Measurements from ENCODE around the gene CTU2. TPM values are rescaled to one million over a fixed set of nuclear protein-coding genes. Genes with fewer than 3 reads are reported as not detected.

CTU2 gene
- total RNA-seq, 4 donors from 2014 or later, result 4.4 to 13.2 (median 6.3) TPM

DNA sequence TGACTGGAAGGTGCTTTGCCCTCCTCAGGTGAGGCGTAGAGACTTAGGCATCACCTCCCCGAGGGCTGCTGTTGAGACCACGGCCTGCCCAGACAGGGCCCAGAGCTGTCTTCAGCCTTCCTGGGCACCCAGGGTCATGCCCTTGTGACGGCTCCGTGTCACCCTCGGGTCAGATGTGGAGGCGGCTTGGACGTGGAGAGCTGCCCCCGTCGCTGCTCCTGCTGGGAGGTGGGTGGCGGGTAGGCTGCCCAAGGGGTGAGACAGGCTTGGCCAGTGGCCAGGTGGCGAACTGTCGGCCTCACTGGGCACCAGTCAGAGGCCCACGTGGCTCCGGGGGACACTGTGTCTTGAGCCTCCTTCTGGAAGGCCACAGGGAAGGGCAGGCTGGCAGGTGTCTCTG lies 11.1 kb upstream of the CTU2 start:
- no peaks in the 10 kb centered on the region for H3K9me3 ChIP-seq
- H3K4me1 ChIP-seq, result peaks cover 5 to 22% (median 14%) of the 10 kb centered on the region in 3 donors
- WGBS, 2 donors, result 20% methylated on average over 1 of the region's 15 CpGs; no CpG with 5 or more reads in 1 of the 2 donors
- no peak for TF ChIP-seq POLR2A (IDR thresholded peaks at IDR 0.05)
- TF ChIP-seq, protein P1, sequence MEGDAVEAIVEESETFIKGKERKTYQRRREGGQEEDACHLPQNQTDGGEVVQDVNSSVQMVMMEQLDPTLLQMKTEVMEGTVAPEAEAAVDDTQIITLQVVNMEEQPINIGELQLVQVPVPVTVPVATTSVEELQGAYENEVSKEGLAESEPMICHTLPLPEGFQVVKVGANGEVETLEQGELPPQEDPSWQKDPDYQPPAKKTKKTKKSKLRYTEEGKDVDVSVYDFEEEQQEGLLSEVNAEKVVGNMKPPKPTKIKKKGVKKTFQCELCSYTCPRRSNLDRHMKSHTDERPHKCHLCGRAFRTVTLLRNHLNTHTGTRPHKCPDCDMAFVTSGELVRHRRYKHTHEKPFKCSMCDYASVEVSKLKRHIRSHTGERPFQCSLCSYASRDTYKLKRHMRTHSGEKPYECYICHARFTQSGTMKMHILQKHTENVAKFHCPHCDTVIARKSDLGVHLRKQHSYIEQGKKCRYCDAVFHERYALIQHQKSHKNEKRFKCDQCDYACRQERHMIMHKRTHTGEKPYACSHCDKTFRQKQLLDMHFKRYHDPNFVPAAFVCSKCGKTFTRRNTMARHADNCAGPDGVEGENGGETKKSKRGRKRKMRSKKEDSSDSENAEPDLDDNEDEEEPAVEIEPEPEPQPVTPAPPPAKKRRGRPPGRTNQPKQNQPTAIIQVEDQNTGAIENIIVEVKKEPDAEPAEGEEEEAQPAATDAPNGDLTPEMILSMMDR (IDR thresholded peaks at IDR 0.05), result no peak
- no peak overlapping the region for H3K4me3 ChIP-seq
- intact Hi-C loops (cut with DNase I), result no loop called here
- DNase-seq, result no peak
- H3K27me3 ChIP-seq, result peaks cover 0 to 41% (median 0%) of the 10 kb centered on the region in 4 donors
- H3K27ac ChIP-seq, result no peak overlapping the region
- peaks cover 10 to 49% (median 11%) of the 10 kb centered on the region in 3 donors for H3K36me3 ChIP-seq

DNA sequence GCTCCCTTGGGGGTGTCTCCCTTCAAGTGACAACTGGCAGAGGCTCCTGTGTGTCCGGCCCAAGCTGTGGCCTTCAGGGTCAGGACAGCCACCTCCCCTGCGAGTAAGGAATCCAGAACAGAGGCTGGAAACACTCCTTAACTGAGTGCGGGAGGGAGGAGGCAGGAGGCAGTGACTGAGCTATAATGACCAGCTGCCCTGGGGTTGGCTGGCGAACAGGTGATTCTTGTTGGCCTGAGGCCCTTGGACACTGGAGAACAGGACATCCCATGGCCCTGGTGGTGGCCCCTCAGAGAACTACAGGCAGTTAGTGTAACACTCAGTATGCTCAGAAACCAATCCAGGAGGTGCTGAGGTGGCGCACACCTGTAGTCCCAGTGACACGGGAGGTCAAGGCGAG lies 10.6 kb upstream of the CTU2 start:
- WGBS, 2 donors, result 86% methylated on average over 3 of the region's 7 CpGs; no CpG with 5 or more reads in 1 of the 2 donors
- intact Hi-C loops (cut with DNase I), result no loop called here
- no peaks in the 10 kb centered on the region for H3K9me3 ChIP-seq
- H3K4me3 ChIP-seq, result no peak overlapping the region
- DNase-seq, result no peak
- peaks cover 10 to 54% (median 11%) of the 10 kb centered on the region in 3 donors for H3K36me3 ChIP-seq
- H3K27me3 ChIP-seq, result peaks cover 0 to 36% (median 0%) of the 10 kb centered on the region in 4 donors
- H3K4me1 ChIP-seq, result peaks cover 10 to 27% (median 18%) of the 10 kb centered on the region in 3 donors
- no peak overlapping the region for H3K27ac ChIP-seq
- TF ChIP-seq, protein P1 (IDR thresholded peaks at IDR 0.05), result no peak
- no peak for TF ChIP-seq POLR2A (IDR thresholded peaks at IDR 0.05)

DNA sequence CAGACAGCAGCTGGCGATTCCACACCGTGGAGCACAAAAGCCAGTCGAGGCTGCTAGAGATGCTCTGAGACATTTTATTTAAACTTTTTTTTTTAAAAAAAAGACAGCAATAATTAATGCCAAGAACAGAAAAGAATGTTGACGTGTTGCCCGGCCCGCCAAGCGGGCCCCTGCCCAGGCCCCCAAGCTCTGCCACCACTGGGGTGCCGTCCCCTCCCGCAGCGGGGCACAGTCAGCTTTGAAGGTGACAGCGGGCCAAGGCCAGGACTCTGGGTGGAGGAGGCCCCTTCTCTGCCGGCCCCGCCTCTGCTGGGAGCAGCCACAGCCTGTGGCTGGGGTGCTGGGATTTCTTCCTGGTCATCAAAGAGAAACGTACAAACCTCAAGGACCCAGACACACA lies 9.9 kb upstream of the CTU2 start:
- Histone ChIP-seq H3K4me1 (peaks cover 15 to 29% (median 19%) of the 10 kb centered on the region in 3 donors), H3K9me3 (no peaks in the 10 kb centered on the region), H3K4me3 (no peak overlapping the region), H3K36me3 (peaks cover 10 to 54% (median 11%) of the 10 kb centered on the region in 3 donors), H3K27ac (no peak overlapping the region), H3K27me3 (peaks cover 0 to 29% (median 0%) of the 10 kb centered on the region in 4 donors)
- no peak for TF ChIP-seq POLR2A (IDR thresholded peaks at IDR 0.05)
- TF ChIP-seq, protein P1 (IDR thresholded peaks at IDR 0.05), result no peak
- DNase-seq, result no peak
- intact Hi-C loops (cut with DNase I), result no loop called here
- WGBS, 2 donors, result 85 to 87% methylated on average over 9 to 10 of the region's 14 CpGs

DNA sequence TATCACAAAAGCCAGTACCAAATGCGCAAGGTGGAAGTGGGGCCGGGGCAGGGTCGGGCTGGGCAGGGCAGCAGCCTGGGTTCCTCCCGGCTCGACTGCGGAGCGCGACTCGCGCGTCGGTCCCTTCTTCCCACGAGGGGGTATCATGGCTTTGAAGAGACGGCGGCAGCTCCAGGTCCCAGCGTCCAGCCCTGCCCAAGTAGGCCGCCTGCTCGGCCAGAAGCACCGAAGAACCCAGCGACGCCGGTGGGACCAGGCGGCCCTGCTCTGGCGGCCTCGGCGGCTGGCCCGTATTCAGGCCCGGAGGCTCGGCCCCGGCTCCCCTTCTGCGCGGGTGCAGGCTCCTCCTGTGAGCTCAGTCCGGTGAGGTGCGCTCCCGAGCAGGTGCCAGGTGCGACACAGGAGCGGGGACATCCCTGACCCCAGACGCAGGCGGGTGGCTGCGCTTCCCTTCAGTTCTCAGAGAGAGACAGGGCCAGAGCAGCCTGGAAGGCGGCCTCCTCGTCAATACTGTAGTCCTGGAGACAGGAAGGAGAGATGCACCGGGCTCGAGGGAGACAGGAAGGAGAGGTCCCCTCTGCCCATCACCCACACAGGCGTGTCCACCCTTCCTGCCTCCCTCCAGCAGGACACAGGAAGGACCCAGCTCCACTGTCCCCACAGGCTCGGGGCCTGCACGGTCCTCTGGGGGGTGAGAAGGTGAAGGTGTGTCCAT lies 9.0 kb upstream of the CTU2 start:
- WGBS, 2 donors, result 92 to 93% methylated on average over 12 to 23 of the region's 47 CpGs
- Histone ChIP-seq H3K9me3 (no peaks in the 10 kb centered on the region), H3K27ac (no peak overlapping the region), H3K27me3 (peaks cover 0 to 21% (median 0%) of the 10 kb centered on the region in 4 donors), H3K36me3 (peaks cover 10 to 54% (median 11%) of the 10 kb centered on the region in 3 donors), H3K4me1 (peaks cover 12 to 29% (median 12%) of the 10 kb centered on the region in 3 donors), H3K4me3 (no peak overlapping the region)
- intact Hi-C loops (cut with DNase I), result no loop called here
- no peak for DNase-seq
- no peak for TF ChIP-seq POLR2A (IDR thresholded peaks at IDR 0.05)
- TF ChIP-seq, protein P1 (IDR thresholded peaks at IDR 0.05), result no peak

DNA sequence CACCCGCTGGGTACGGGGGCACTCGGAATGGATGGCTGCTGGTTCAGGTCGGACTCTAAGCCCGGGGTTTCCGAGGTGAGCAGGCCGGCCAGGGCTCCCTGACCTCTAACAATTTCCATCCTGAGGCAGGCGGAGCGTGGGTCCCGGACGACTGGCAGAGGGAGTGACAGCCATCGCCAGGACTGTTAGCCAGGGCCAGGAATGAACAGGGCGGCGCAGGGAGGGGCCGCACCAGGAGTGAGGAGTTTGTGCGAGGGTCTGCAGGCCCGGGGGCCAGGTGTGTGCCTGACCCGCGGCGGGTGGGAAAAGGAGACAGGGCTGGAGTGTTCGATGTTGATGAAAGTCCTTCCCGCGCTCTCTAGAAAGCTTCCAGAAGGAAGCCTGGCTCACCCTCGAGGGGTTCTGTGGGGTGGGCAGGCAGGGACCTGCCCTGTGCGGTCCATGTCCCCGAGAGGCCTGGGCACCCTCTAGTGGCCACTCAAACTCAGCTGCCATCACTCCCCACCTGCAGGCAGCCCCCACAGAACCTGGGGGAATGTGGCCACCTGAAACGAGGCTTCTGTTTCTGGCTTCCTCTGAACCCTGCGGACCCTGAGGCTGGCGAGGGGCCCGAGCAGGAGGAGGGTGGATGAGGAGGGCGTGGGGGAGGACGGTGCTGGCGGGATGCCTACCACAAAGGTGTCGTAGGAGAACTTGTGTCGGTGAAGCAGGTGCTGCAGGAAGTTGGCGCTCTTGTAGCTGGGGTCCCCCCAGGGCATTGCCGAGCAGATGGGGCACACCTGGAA lies 8.3 kb upstream of the CTU2 start:
- TF ChIP-seq POLR2A (IDR thresholded peaks at IDR 0.05), result no peak
- TF ChIP-seq, protein P1 (IDR thresholded peaks at IDR 0.05), result no peak
- peaks cover 0 to 13% (median 0%) of the 10 kb centered on the region in 4 donors for H3K27me3 ChIP-seq
- no peak overlapping the region for H3K27ac ChIP-seq
- WGBS, 2 donors, result 72 to 77% methylated on average over 21 to 23 of the region's 37 CpGs
- H3K4me1 ChIP-seq, result peaks cover 8 to 33% (median 10%) of the 10 kb centered on the region in 3 donors
- no peak for DNase-seq
- H3K4me3 ChIP-seq, result no peak overlapping the region
- no peaks in the 10 kb centered on the region for H3K9me3 ChIP-seq
- intact Hi-C loops (cut with DNase I), result no loop called here
- H3K36me3 ChIP-seq, result peaks cover 10 to 54% (median 11%) of the 10 kb centered on the region in 3 donors

Data from esophagus squamous epithelium (tissue), 5 donors.